ENCODE data around the gene FUT3. TPM values are rescaled to one million over a fixed set of nuclear protein-coding genes. Genes with fewer than 3 reads are reported as not detected.
A peak's percentile ranks its signal among the peaks of the same experiment; 100 is the strongest.
"Not testable (repeated sequence)": the region's sequence is repeated elsewhere in the genome, so short reads cannot be mapped to it uniquely, and the experiment has no call there.

FUT3 gene
- total RNA-seq, 5 donors from 2014 or later (not counting 1 experiment from before 2014, with no cell fraction given): 0.13 to 0.50 (median 0.18) TPM; not detected in 1

- H3K4me1 Mint-ChIP-seq; H3K4me3 Mint-ChIP-seq; H3K4me1 ChIP-seq (ENCODE audit: control insufficient read depth in 1 of 2, extremely low read depth in 1 of 2, insufficient read depth in 2 of 2, low read length in 2 of 2); CTCF ChIA-PET; DNase-seq; H3K36me3 Mint-ChIP-seq; POLR2A ChIA-PET; H3K9me3 Mint-ChIP-seq; ATAC-seq (replicated peaks in 1 of 4); H3K27ac Mint-ChIP-seq; H3K4me3 ChIP-seq (ENCODE audit: control insufficient read depth in 1 of 2, extremely low read depth in 1 of 2, low read length in 1 of 2); H3K9me3 ChIP-seq; H3K36me3 ChIP-seq (ENCODE audit: control insufficient read depth in 2 of 2, extremely low read depth in 1 of 2, insufficient read depth in 1 of 2, low read length in 1 of 2); H3K27ac ChIP-seq (ENCODE audit: low read length): not testable (repeated sequence)
- H3K27me3 Mint-ChIP-seq: peaks cover 7 to 12% of the 10 kb centered on the region in 2 donors
- H3K27me3 ChIP-seq (replicated peaks in 1 of 2; ENCODE audit: control insufficient read depth in 2 of 2, extremely low read depth in 1 of 2, insufficient read depth in 2 of 2, low read length in 1 of 2): peaks cover 0 to 24% of the 10 kb centered on the region in 2 experiments
- WGBS (ENCODE audit: insufficient coverage): no CpG with 5 or more reads among the region's 6 CpGs
Observed at GRCh38 chr19:5841735-5842111, 9.5 kb downstream of the FUT3 start.

- WGBS (ENCODE audit: insufficient coverage): 74% methylated on average over 4 of the region's 9 CpGs
- Mint-ChIP-seq H3K9me3 (no peaks in the 10 kb centered on the region), H3K4me1 (peaks cover 2 to 8% (median 2%) of the 10 kb centered on the region in 3 donors), H3K36me3 (no peaks in the 10 kb centered on the region), H3K27me3 (peaks cover 7 to 12% of the 10 kb centered on the region in 2 donors), H3K27ac (peak within 1 kb of the TSS in 1 of 2 donors; percentile 43), H3K4me3 (no peak within 1 kb of the TSS)
- peaks cover 0 to 7% of the 10 kb centered on the region in 2 experiments for H3K4me1 ChIP-seq (ENCODE audit: control insufficient read depth in 1 of 2, extremely low read depth in 1 of 2, insufficient read depth in 2 of 2, low read length in 2 of 2)
- ATAC-seq (replicated peaks in 1 of 4) (no peak), DNase-seq (no peak)
- POLR2A ChIA-PET: no interaction called here
- CTCF ChIA-PET: no interaction called here
- no peak within 1 kb of the TSS for H3K27ac ChIP-seq (ENCODE audit: low read length)
- H3K36me3 ChIP-seq (ENCODE audit: control insufficient read depth in 2 of 2, extremely low read depth in 1 of 2, insufficient read depth in 1 of 2, low read length in 1 of 2): no peaks in the 10 kb centered on the region
- H3K27me3 ChIP-seq (replicated peaks in 1 of 2; ENCODE audit: control insufficient read depth in 2 of 2, extremely low read depth in 1 of 2, insufficient read depth in 2 of 2, low read length in 1 of 2): peaks cover 0 to 20% of the 10 kb centered on the region in 2 experiments
- no peak within 1 kb of the TSS for H3K4me3 ChIP-seq (ENCODE audit: control insufficient read depth in 1 of 2, extremely low read depth in 1 of 2, low read length in 1 of 2)
- no peaks in the 10 kb centered on the region for H3K9me3 ChIP-seq
Observed at GRCh38 chr19:5839065-5840017, 11.9 kb downstream of the FUT3 start, which contains the start of gene FUT6. TSS of gene FUT6 (minus strand) at chr19:5839702. CDS start at chr19:5832567, 7,135 bp downstream.

GRCh38 chr19:5838353-5839064 lies 12.7 kb downstream of the FUT3 start:
- peaks cover 0 to 7% of the 10 kb centered on the region in 2 experiments for H3K4me1 ChIP-seq (ENCODE audit: control insufficient read depth in 1 of 2, extremely low read depth in 1 of 2, insufficient read depth in 2 of 2, low read length in 2 of 2)
- H3K4me1 Mint-ChIP-seq: peaks cover 2 to 8% (median 2%) of the 10 kb centered on the region in 3 donors
- WGBS (ENCODE audit: insufficient coverage): 29% methylated on average over 4 of the region's 20 CpGs
- ATAC-seq (replicated peaks in 1 of 4): no peak
- H3K27ac ChIP-seq (ENCODE audit: low read length): no peak overlapping the region
- CTCF ChIA-PET: no interaction called here
- peaks cover 0 to 18% of the 10 kb centered on the region in 2 experiments for H3K27me3 ChIP-seq (replicated peaks in 1 of 2; ENCODE audit: control insufficient read depth in 2 of 2, extremely low read depth in 1 of 2, insufficient read depth in 2 of 2, low read length in 1 of 2)
- H3K4me3 Mint-ChIP-seq: no peak overlapping the region
- H3K27me3 Mint-ChIP-seq: peaks cover 12% of the 10 kb centered on the region in 2 donors
- H3K36me3 ChIP-seq (ENCODE audit: control insufficient read depth in 2 of 2, extremely low read depth in 1 of 2, insufficient read depth in 1 of 2, low read length in 1 of 2): no peaks in the 10 kb centered on the region
- H3K36me3 Mint-ChIP-seq: no peaks in the 10 kb centered on the region
- DNase-seq: no peak
- no peak overlapping the region for H3K4me3 ChIP-seq (ENCODE audit: control insufficient read depth in 1 of 2, extremely low read depth in 1 of 2, low read length in 1 of 2)
- no peaks in the 10 kb centered on the region for H3K9me3 ChIP-seq
- POLR2A ChIA-PET: no interaction called here
- no peaks in the 10 kb centered on the region for H3K9me3 Mint-ChIP-seq
- H3K27ac Mint-ChIP-seq: peak overlapping the region in 1 of 2 donors; percentile 43

- Mint-ChIP-seq H3K27ac (no peak overlapping the region), H3K9me3 (no peaks in the 10 kb centered on the region), H3K36me3 (no peaks in the 10 kb centered on the region), H3K4me1 (peaks cover 2 to 8% (median 2%) of the 10 kb centered on the region in 3 donors), H3K4me3 (no peak overlapping the region), H3K27me3 (peaks cover 12 to 13% of the 10 kb centered on the region in 2 donors)
- Histone ChIP-seq H3K9me3 (no peaks in the 10 kb centered on the region), H3K4me3 (ENCODE audit: control insufficient read depth in 1 of 2, extremely low read depth in 1 of 2, low read length in 1 of 2) (no peak overlapping the region), H3K36me3 (ENCODE audit: control insufficient read depth in 2 of 2, extremely low read depth in 1 of 2, insufficient read depth in 1 of 2, low read length in 1 of 2) (no peaks in the 10 kb centered on the region), H3K27me3 (replicated peaks in 1 of 2; ENCODE audit: control insufficient read depth in 2 of 2, extremely low read depth in 1 of 2, insufficient read depth in 2 of 2, low read length in 1 of 2) (peaks cover 0 to 19% of the 10 kb centered on the region in 2 experiments), H3K27ac (ENCODE audit: low read length) (no peak overlapping the region), H3K4me1 (ENCODE audit: control insufficient read depth in 1 of 2, extremely low read depth in 1 of 2, insufficient read depth in 2 of 2, low read length in 2 of 2) (peaks cover 0 to 7% of the 10 kb centered on the region in 2 experiments)
- CTCF ChIA-PET: no interaction called here
- DNase-seq (no peak), ATAC-seq (replicated peaks in 1 of 4) (no peak)
- 0% methylated on average over 1 of the region's 15 CpGs for WGBS (ENCODE audit: insufficient coverage)
- POLR2A ChIA-PET: no interaction called here
Observed at GRCh38 chr19:5837761-5838352, 13.4 kb downstream of the FUT3 start.

- H3K36me3 ChIP-seq (ENCODE audit: control insufficient read depth in 2 of 2, extremely low read depth in 1 of 2, insufficient read depth in 1 of 2, low read length in 1 of 2): no peaks in the 10 kb centered on the region
- Mint-ChIP-seq H3K4me3 (no peak overlapping the region), H3K27ac (no peak overlapping the region), H3K4me1 (peaks cover 5 to 8% (median 6%) of the 10 kb centered on the region in 3 donors), H3K9me3 (no peaks in the 10 kb centered on the region), H3K36me3 (no peaks in the 10 kb centered on the region), H3K27me3 (peaks cover 4 to 14% of the 10 kb centered on the region in 2 donors)
- H3K9me3 ChIP-seq: no peaks in the 10 kb centered on the region
- peaks cover 0 to 31% of the 10 kb centered on the region in 2 experiments for H3K27me3 ChIP-seq (replicated peaks in 1 of 2; ENCODE audit: control insufficient read depth in 2 of 2, extremely low read depth in 1 of 2, insufficient read depth in 2 of 2, low read length in 1 of 2)
- H3K4me1 ChIP-seq (ENCODE audit: control insufficient read depth in 1 of 2, extremely low read depth in 1 of 2, insufficient read depth in 2 of 2, low read length in 2 of 2): peaks cover 6 to 15% of the 10 kb centered on the region in 2 experiments
- CTCF ChIA-PET: no interaction called here
- ATAC-seq (replicated peaks in 1 of 4) (no peak), DNase-seq (no peak)
- no peak overlapping the region for H3K4me3 ChIP-seq (ENCODE audit: control insufficient read depth in 1 of 2, extremely low read depth in 1 of 2, low read length in 1 of 2)
- POLR2A ChIA-PET: no interaction called here
- no peak overlapping the region for H3K27ac ChIP-seq (ENCODE audit: low read length)
- 90% methylated on average over 2 of the region's 6 CpGs for WGBS (ENCODE audit: insufficient coverage)
Observed at GRCh38 chr19:5832527-5833216, 18.6 kb downstream of the FUT3 start.

GRCh38 chr19:5832061-5832460 lies 19.2 kb downstream of the FUT3 start:
- Mint-ChIP-seq H3K27me3 (peaks cover under 1 to 14% of the 10 kb centered on the region in 2 donors), H3K4me3 (no peak overlapping the region), H3K36me3 (no peaks in the 10 kb centered on the region), H3K27ac (no peak overlapping the region), H3K9me3 (no peaks in the 10 kb centered on the region), H3K4me1 (peaks cover 9 to 12% (median 10%) of the 10 kb centered on the region in 3 donors)
- no peak overlapping the region for H3K27ac ChIP-seq (ENCODE audit: low read length)
- ChIA-PET POLR2A (no interaction called here), CTCF (no interaction called here)
- WGBS (ENCODE audit: insufficient coverage): 97% methylated on average over 22 of the region's 22 CpGs
- H3K9me3 ChIP-seq: no peaks in the 10 kb centered on the region
- peaks cover 0 to 31% of the 10 kb centered on the region in 2 experiments for H3K27me3 ChIP-seq (replicated peaks in 1 of 2; ENCODE audit: control insufficient read depth in 2 of 2, extremely low read depth in 1 of 2, insufficient read depth in 2 of 2, low read length in 1 of 2)
- H3K36me3 ChIP-seq (ENCODE audit: control insufficient read depth in 2 of 2, extremely low read depth in 1 of 2, insufficient read depth in 1 of 2, low read length in 1 of 2): no peaks in the 10 kb centered on the region
- peaks cover 6 to 21% of the 10 kb centered on the region in 2 experiments for H3K4me1 ChIP-seq (ENCODE audit: control insufficient read depth in 1 of 2, extremely low read depth in 1 of 2, insufficient read depth in 2 of 2, low read length in 2 of 2)
- no peak overlapping the region for H3K4me3 ChIP-seq (ENCODE audit: control insufficient read depth in 1 of 2, extremely low read depth in 1 of 2, low read length in 1 of 2)
- DNase-seq (no peak), ATAC-seq (replicated peaks in 1 of 4) (no peak)
